Transverse colon (tissue), 4 donors: Measurements from ENCODE around the gene MAN1B1.

Experiments
- CTCF ChIP-seq, 5 experiments: fragments of 200-600 bp in 3 of 5; fragments of 450-650 bp in 2 of 5; sonication (generic) in 3 of 5; IDR thresholded peaks; 1 replicate in 2 of 5; 2 replicates in 3 of 5; pipeline ENCODE4 v1.5.1; 2016 to 2017; ENCODE audit warnings: antibody characterized with exemption in 5 of 5, inconsistent platforms in 3 of 5, mild to moderate bottlenecking in 2 of 5, moderate library complexity in 1 of 5
- POLR2A ChIP-seq: fragments of 450-650 bp; IDR thresholded peaks from one replicate; pipeline ENCODE4 v1.6.1; 2016; ENCODE audit warnings: antibody characterized with exemption, mild to moderate bottlenecking, moderate library complexity
- POLR2AphosphoS5 ChIP-seq, 3 donors: sonication (generic); formaldehyde crosslinking; IDR thresholded peaks; one replicate each; pipeline ENCODE4 v1.6.1; 2016; ENCODE audit warnings: antibody characterized with exemption in 3 of 3

- TF ChIP-seq POLR2A, result no peak
- TF ChIP-seq CTCF (IDR thresholded peaks at IDR 0.05), result no peak
- no peak for TF ChIP-seq POLR2AphosphoS5 (IDR thresholded peaks at IDR 0.05)
Measured at GRCh38 chr9:137148661-137149060, 61.9 kb downstream of the MAN1B1 start.
